SH-SY5Y (cell line): ENCODE measurements around the gene TERB1.

Experiments
- GATA2 ChIP-seq: IDR thresholded peaks from 2 replicates; pipeline ENCODE4 v1.6.1; 2011; ENCODE audit warnings: mild to moderate bottlenecking, low read depth, low read length
- GATA3 ChIP-seq: IDR thresholded peaks from 2 replicates; pipeline ENCODE4 v1.6.1; 2011; ENCODE audit warnings: low read depth, mild to moderate bottlenecking, low read length, moderate library complexity

DNA sequence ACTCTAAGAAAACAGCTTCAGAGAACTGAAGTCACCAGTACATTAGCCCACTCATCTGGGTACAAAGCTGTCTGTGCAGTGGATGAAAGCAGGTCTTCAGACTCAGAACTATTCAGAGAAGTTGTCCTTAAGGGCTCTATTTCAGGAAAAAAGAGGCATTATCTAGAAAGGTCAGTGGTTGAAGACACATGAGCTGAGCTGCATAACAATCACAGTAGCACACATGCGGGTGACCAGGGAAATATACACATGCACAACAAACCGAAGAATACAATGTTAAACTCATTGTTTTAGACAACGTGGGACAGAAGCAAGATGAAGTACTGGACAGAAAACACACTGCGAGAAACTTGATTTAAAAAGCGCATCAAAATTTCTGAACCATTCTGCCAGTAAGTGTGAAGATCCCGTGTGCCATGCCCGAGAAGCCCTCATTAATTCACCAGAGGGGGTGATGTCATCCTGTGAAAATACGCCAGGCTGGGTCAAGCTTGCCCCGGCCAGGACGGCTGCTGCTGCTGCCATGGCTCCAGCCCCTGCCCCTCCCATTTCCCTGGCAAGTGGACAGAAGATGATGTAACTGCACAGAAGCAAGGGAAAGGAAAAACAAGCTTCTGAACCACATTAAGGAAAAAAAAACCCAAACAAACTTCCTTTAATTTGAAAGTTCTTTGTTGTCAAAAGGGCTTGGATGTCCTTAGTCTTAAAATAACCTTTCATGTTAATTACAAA is 60.0 kb downstream of the TERB1 start:
- TF ChIP-seq GATA2 (no peak), GATA3 (no peak)
